Inflammatory macrophage (primary cell): ENCODE results near the gene HOXB2.
"Not testable (repeated sequence)": the region's sequence is repeated elsewhere in the genome, so short reads cannot be mapped to it uniquely, and the experiment has no call there.

Source experiments
- DNase-seq, 2 donors: peaks; one replicate each; pipeline ENCODE4 v3.0.0-alpha.2; 2020 to 2022

Gene HOXB2

GRCh38 chr17:48513097-48513496 lies 31.8 kb downstream of the HOXB2 start:
- DNase-seq = no peak

- no peak for DNase-seq
Measured at GRCh38 chr17:48510761-48511604, 33.9 kb downstream of the HOXB2 start.

- DNase-seq = no peak
Measured at GRCh38 chr17:48510381-48510760, 34.5 kb downstream of the HOXB2 start.

GRCh38 chr17:48509708-48510107 lies 35.2 kb downstream of the HOXB2 start:
- not testable (repeated sequence) for DNase-seq

GRCh38 chr17:48506246-48506645 lies 38.7 kb downstream of the HOXB2 start:
- no peak for DNase-seq

GRCh38 chr17:48505788-48506187 lies 39.1 kb downstream of the HOXB2 start:
- peak; percentile 59 to 62 for DNase-seq

GRCh38 chr17:48504953-48505352 lies 40.0 kb downstream of the HOXB2 start:
- no peak for DNase-seq

GRCh38 chr17:48503747-48504146 lies 41.2 kb downstream of the HOXB2 start:
- DNase-seq = no peak

- no peak for DNase-seq
Measured at GRCh38 chr17:48502901-48503300, 42.0 kb downstream of the HOXB2 start.

GRCh38 chr17:48502312-48502711 lies 42.6 kb downstream of the HOXB2 start:
- no peak for DNase-seq

GRCh38 chr17:48500435-48501426 lies 44.2 kb downstream of the HOXB2 start:
- no peak for DNase-seq

- DNase-seq = no peak
Measured at GRCh38 chr17:48499735-48500434, 45.0 kb downstream of the HOXB2 start.

GRCh38 chr17:48499248-48499647 lies 45.7 kb downstream of the HOXB2 start:
- no peak for DNase-seq

- DNase-seq = no peak
Measured at GRCh38 chr17:48498164-48498850, 46.6 kb downstream of the HOXB2 start.

- no peak for DNase-seq
Measured at GRCh38 chr17:48497103-48497502, 47.8 kb downstream of the HOXB2 start.

- DNase-seq = no peak
Measured at GRCh38 chr17:48494335-48494734, 50.6 kb downstream of the HOXB2 start.
